Measurements from ENCODE around the gene KRTAP2-3.

- no peak for TF ChIP-seq CTCF (IDR thresholded peaks at IDR 0.05)
- no peak for TF ChIP-seq EP300 (IDR thresholded peaks at IDR 0.05)
Measured at GRCh38 chr17:41065829-41066624, 6.1 kb upstream of the KRTAP2-3 start, which contains the start of gene KRTAP2-4.
